Smooth muscle cell (in vitro differentiated cells): ENCODE measurements around the gene SLC24A4. TPM values are rescaled to one million over a fixed set of nuclear protein-coding genes. Genes with fewer than 3 reads are reported as not detected.

Experiments used
- DNase-seq: peaks from one replicate; lab custom pipeline; 2025; ENCODE audit not compliant: unreplicated experiment; lab: John Stamatoyannopoulos, UW
- H2AFZ ChIP-seq: fragments of 200-600 bp; sonication (generic); 2 replicates; pipeline ENCODE4 v1.6.0; 2016; ENCODE audit warnings: antibody characterized with exemption, low read depth, mild to moderate bottlenecking
- H3F3A ChIP-seq: fragments of 200-600 bp; sonication (generic); 2 replicates; pipeline ENCODE4 v1.6.0; 2017; ENCODE audit warnings: antibody characterized with exemption, low read depth
- H3K27ac ChIP-seq: fragments of 200-600 bp; sonication (generic); 2 replicates; pipeline ENCODE4 v1.5.1; 2016; ENCODE audit warnings: low read depth, mild to moderate bottlenecking
- H3K27me3 ChIP-seq: fragments of 200-600 bp; sonication (generic); 2 replicates; pipeline ENCODE4 v1.6.1; 2016; ENCODE audit warnings: low read depth, mild to moderate bottlenecking
- H3K36me3 ChIP-seq: fragments of 200-600 bp; sonication (generic); 2 replicates; pipeline ENCODE4 v1.5.1; 2016; ENCODE audit warnings: low read depth
- H3K4me1 ChIP-seq: fragments of 200-600 bp; sonication (generic); 2 replicates; pipeline ENCODE4 v1.5.1; 2016; ENCODE audit warnings: low read depth
- H3K4me2 ChIP-seq: fragments of 200-600 bp; sonication (generic); 2 replicates; pipeline ENCODE4 v1.6.0; 2016; ENCODE audit warnings: mild to moderate bottlenecking
- H3K4me3 ChIP-seq: fragments of 200-600 bp; sonication (generic); 2 replicates; pipeline ENCODE4 v1.5.1; 2016; ENCODE audit warnings: mild to moderate bottlenecking
- H3K79me2 ChIP-seq: fragments of 200-600 bp; sonication (generic); 2 replicates; pipeline ENCODE4 v1.6.0; 2016; ENCODE audit warnings: low read depth, mild to moderate bottlenecking
- H3K9ac ChIP-seq: fragments of 200-600 bp; sonication (generic); 2 replicates; pipeline ENCODE4 v1.6.0; 2016; ENCODE audit warnings: low read depth
- H3K9me3 ChIP-seq: fragments of 200-600 bp; sonication (generic); replicated peaks from 2 replicates; pipeline ENCODE4 v1.5.1; 2016; ENCODE audit warnings: low read depth
- H4K20me1 ChIP-seq: fragments of 200-600 bp; sonication (generic); 2 replicates; pipeline ENCODE4 v1.6.0; 2016; ENCODE audit warnings: low read depth
- CTCF ChIP-seq: fragments of 200-600 bp; sonication (generic); IDR thresholded peaks from 2 replicates; pipeline ENCODE4 v1.5.1; 2017; ENCODE audit warnings: borderline replicate concordance, mild to moderate bottlenecking, antibody characterized with exemption; ENCODE audit not compliant: insufficient read depth, poor library complexity, severe bottlenecking
- WGBS: methylation state at CpG from one replicate; pipeline ENCODE4 v1.1.7; 2016; ENCODE audit warnings: low lambda C conversion rate; 5-methylcytosine and 5-hydroxymethylcytosine counted together
- polyA plus RNA-seq: library from polyadenylated mRNA; unstranded; fragments of >200 nt; fragmentation: Nextera tagmentation; extraction: Ambion mirVana; gene quantifications from 2 replicates; pipeline ENCODE4 v1.2.1, GENCODE V29; 2016
- total RNA-seq: library from RNA; depleted of rRNA; stranded (reverse); fragments of >200 nt; gene quantifications from 2 replicates; pipeline ENCODE4 v1.2.3, GENCODE V29; 2014

Gene SLC24A4
- total and polyA plus RNA-seq, 2 experiments from 2014 or later: 0.58 TPM; not detected in 1

- 93% methylated on average over 5 of the region's 5 CpGs for WGBS
- no peak for TF ChIP-seq CTCF
- no peak for DNase-seq
Observed at GRCh38 chr14:92386165-92386564, 63.2 kb downstream of the SLC24A4 start.

GRCh38 chr14:92386637-92387036 is 63.7 kb downstream of the SLC24A4 start:
- Histone ChIP-seq H3K4me1 (no peaks in the 10 kb centered on the region), H2AFZ (no peak overlapping the region), H3K36me3 (no peaks in the 10 kb centered on the region), H3K27me3 (no peaks in the 10 kb centered on the region), H3K4me2 (no peak overlapping the region), H3K9ac (no peak overlapping the region), H4K20me1 (no peaks in the 10 kb centered on the region), H3K79me2 (no peaks in the 10 kb centered on the region), H3K9me3 (no peaks in the 10 kb centered on the region), H3F3A (no peaks in the 10 kb centered on the region), H3K27ac (no peak overlapping the region), H3K4me3 (no peak overlapping the region)
- DNase-seq: no peak
- 65% methylated on average over 9 of the region's 9 CpGs for WGBS
- TF ChIP-seq CTCF: no peak

More at GRCh38 chr14:92386165-92386564, 63.2 kb downstream of the SLC24A4 start:
- no peaks in the 10 kb centered on the region for H3K9me3 ChIP-seq
- no peak overlapping the region for H3K27ac ChIP-seq
- no peaks in the 10 kb centered on the region for H3K27me3 ChIP-seq
- no peak overlapping the region for H3K4me3 ChIP-seq
- no peak overlapping the region for H3K9ac ChIP-seq
- no peaks in the 10 kb centered on the region for H3K36me3 ChIP-seq
- no peaks in the 10 kb centered on the region for H4K20me1 ChIP-seq
- no peak overlapping the region for H3K4me2 ChIP-seq
- no peaks in the 10 kb centered on the region for H3K79me2 ChIP-seq
- no peak overlapping the region for H2AFZ ChIP-seq
- no peaks in the 10 kb centered on the region for H3K4me1 ChIP-seq
- H3F3A ChIP-seq: no peaks in the 10 kb centered on the region

- 72% methylated on average over 1 of the region's 1 CpG for WGBS
- no peak overlapping the region for H3K27ac ChIP-seq
- H2AFZ ChIP-seq: no peak overlapping the region
- no peak for TF ChIP-seq CTCF
- no peaks in the 10 kb centered on the region for H3K4me1 ChIP-seq
- no peak for DNase-seq
- no peak overlapping the region for H3K9ac ChIP-seq
- H3F3A ChIP-seq: no peaks in the 10 kb centered on the region
- H3K79me2 ChIP-seq: no peaks in the 10 kb centered on the region
- no peaks in the 10 kb centered on the region for H3K9me3 ChIP-seq
- H3K36me3 ChIP-seq: no peaks in the 10 kb centered on the region
- no peaks in the 10 kb centered on the region for H4K20me1 ChIP-seq
- H3K27me3 ChIP-seq: no peaks in the 10 kb centered on the region
- H3K4me2 ChIP-seq: no peak overlapping the region
- no peak overlapping the region for H3K4me3 ChIP-seq
Observed at GRCh38 chr14:92387578-92387977, 64.6 kb downstream of the SLC24A4 start.

GRCh38 chr14:92389598-92390158 is 66.7 kb downstream of the SLC24A4 start:
- H3K4me2 ChIP-seq: no peak overlapping the region
- no peak overlapping the region for H3K9ac ChIP-seq
- H3F3A ChIP-seq: no peaks in the 10 kb centered on the region
- no peaks in the 10 kb centered on the region for H3K4me1 ChIP-seq
- no peaks in the 10 kb centered on the region for H3K9me3 ChIP-seq
- no peaks in the 10 kb centered on the region for H3K27me3 ChIP-seq
- TF ChIP-seq CTCF: no peak
- H3K4me3 ChIP-seq: no peak overlapping the region
- H4K20me1 ChIP-seq: no peaks in the 10 kb centered on the region
- no peaks in the 10 kb centered on the region for H3K79me2 ChIP-seq
- H3K27ac ChIP-seq: no peak overlapping the region
- DNase-seq: no peak
- no peaks in the 10 kb centered on the region for H3K36me3 ChIP-seq
- no peak overlapping the region for H2AFZ ChIP-seq
- WGBS: 72% methylated on average over 12 of the region's 12 CpGs
